HEK293 (cell line): ENCODE measurements around the gene EEF1A2.

Source experiments
- CTCF ChIA-PET: fragments of 350-600 bp; formaldehyde crosslinking; extraction: SDS; loops from one replicate; lab custom pipeline; 2021; ENCODE audit warnings: antibody characterized with exemption; lab: Yijun Ruan, JAX
- POLR2A ChIA-PET: fragments of 300-600 bp; formaldehyde crosslinking; extraction: SDS; loops from one replicate; lab custom pipeline; 2020; ENCODE audit warnings: antibody characterized with exemption, inconsistent platforms; lab: Yijun Ruan, JAX
- H3K27ac ChIP-seq: fragments of 200-500 bp; sonication (Bioruptor generic); 2 replicates; pipeline ENCODE4 v1.5.1; 2014; ENCODE audit warnings: low read depth, low read length, control low read depth, inconsistent platforms; ENCODE audit errors: extremely low read depth
- H3K36me3 ChIP-seq, 2 experiments: fragments of 200-500 bp in 1 of 2; sonication (Bioruptor generic) in 1 of 2; 1 replicate in 1 of 2; 2 replicates in 1 of 2; pipeline ENCODE4 v1.5.1; 2014 to 2017; ENCODE audit warnings: inconsistent platforms in 2 of 2, low read length in 2 of 2; ENCODE audit not compliant: control insufficient read depth in 2 of 2, insufficient read depth in 1 of 2
- H3K4me1 ChIP-seq: fragments of 200-500 bp; sonication (Bioruptor generic); 2 replicates; pipeline ENCODE4 v1.5.1; 2014; ENCODE audit warnings: mild to moderate bottlenecking, low read length, inconsistent platforms; ENCODE audit not compliant: control insufficient read depth, insufficient read depth
- H3K4me3 ChIP-seq: 2 replicates; pipeline ENCODE4 v1.5.1; 2011; ENCODE audit warnings: low read depth, mild to moderate bottlenecking, control low read depth, low read length, moderate library complexity
- H3K9me3 ChIP-seq: fragments of 200-500 bp; sonication (Bioruptor generic); 2 replicates; pipeline ENCODE4 v1.5.1; 2014; ENCODE audit warnings: low read depth, low read length, inconsistent platforms; ENCODE audit not compliant: control insufficient read depth, insufficient read depth
- EGR2 ChIP-seq: fragments of 450-650 bp; formaldehyde crosslinking; IDR thresholded peaks from 2 replicates; pipeline ENCODE4 v1.5.1; 2016; ENCODE audit warnings: low read depth, missing biosample characterization, missing genetic modification characterization
- GLI4 ChIP-seq: fragments of 450-650 bp; formaldehyde crosslinking; IDR thresholded peaks from 2 replicates; pipeline ENCODE4 v1.5.1; 2016; ENCODE audit warnings: missing biosample characterization, missing genetic modification characterization
- GLIS2 ChIP-seq: fragments of 450-650 bp; formaldehyde crosslinking; IDR thresholded peaks from 2 replicates; pipeline ENCODE4 v1.5.1; 2016; ENCODE audit warnings: missing biosample characterization, missing genetic modification characterization
- HOXA7 ChIP-seq: sonication (generic); formaldehyde crosslinking; IDR thresholded peaks from 2 replicates; pipeline ENCODE4 v1.8.1; 2022; ENCODE audit warnings: missing genetic modification reagents, borderline replicate concordance
- HOXD13 ChIP-seq: sonication (generic); formaldehyde crosslinking; IDR thresholded peaks from 2 replicates; pipeline ENCODE4 v1.8.0; 2022; ENCODE audit warnings: missing genetic modification reagents, borderline replicate concordance
- TRIM28 ChIP-seq: IDR thresholded peaks from 2 replicates; pipeline ENCODE4 v1.6.1; 2011; ENCODE audit warnings: low read length, control low read depth, borderline replicate concordance
- WT1 ChIP-seq: fragments of 450-650 bp; formaldehyde crosslinking; IDR thresholded peaks from 2 replicates; pipeline ENCODE4 v1.5.1; 2016; ENCODE audit warnings: missing biosample characterization, missing genetic modification characterization
- YY1 ChIP-seq: fragments of 450-650 bp; formaldehyde crosslinking; IDR thresholded peaks from 2 replicates; pipeline ENCODE4 v1.5.1; 2018; ENCODE audit warnings: missing biosample characterization, missing genetic modification characterization
- YY2 ChIP-seq: fragments of 450-650 bp; formaldehyde crosslinking; IDR thresholded peaks from 2 replicates; pipeline ENCODE4 v1.5.1; 2016; ENCODE audit warnings: missing biosample characterization, missing genetic modification characterization
- ZBTB1 ChIP-seq: fragments of 450-650 bp; formaldehyde crosslinking; IDR thresholded peaks from 2 replicates; pipeline ENCODE4 v1.5.1; 2016; ENCODE audit warnings: missing biosample characterization, missing genetic modification characterization
- ZBTB20 ChIP-seq: fragments of 450-650 bp; formaldehyde crosslinking; IDR thresholded peaks from 2 replicates; pipeline ENCODE4 v1.5.1; 2016; ENCODE audit warnings: missing biosample characterization, missing genetic modification characterization
- ZBTB44 ChIP-seq: fragments of 450-650 bp; IDR thresholded peaks from 2 replicates; pipeline ENCODE4 v1.5.1; 2018; ENCODE audit warnings: missing biosample characterization, mild to moderate bottlenecking, missing genetic modification characterization
- ZIC2 ChIP-seq: fragments of 450-650 bp; formaldehyde crosslinking; IDR thresholded peaks from 2 replicates; pipeline ENCODE4 v1.5.1; 2016; ENCODE audit warnings: missing biosample characterization, missing genetic modification characterization
- ZNF114 ChIP-seq: fragments of 450-650 bp; formaldehyde crosslinking; IDR thresholded peaks from 2 replicates; pipeline ENCODE4 v1.5.0; 2017; ENCODE audit warnings: missing biosample characterization, missing genetic modification characterization
- ZNF146 ChIP-seq: fragments of 450-650 bp; formaldehyde crosslinking; IDR thresholded peaks from 2 replicates; pipeline ENCODE4 v1.5.1; 2016; ENCODE audit warnings: missing biosample characterization, missing genetic modification characterization
- ZNF19 ChIP-seq: fragments of 450-650 bp; formaldehyde crosslinking; IDR thresholded peaks from 2 replicates; pipeline ENCODE4; 2016; ENCODE audit warnings: missing biosample characterization, missing genetic modification characterization, low read depth
- ZNF24 ChIP-seq: fragments of 450-650 bp; formaldehyde crosslinking; IDR thresholded peaks from 2 replicates; pipeline ENCODE4 v1.5.1; 2016; ENCODE audit warnings: missing biosample characterization, missing genetic modification characterization
- ZNF26 ChIP-seq: fragments of 450-650 bp; formaldehyde crosslinking; IDR thresholded peaks from 2 replicates; pipeline ENCODE4 v1.5.1; 2016; ENCODE audit warnings: missing biosample characterization, missing genetic modification characterization
- ZNF280C ChIP-seq: fragments of 450-650 bp; formaldehyde crosslinking; IDR thresholded peaks from 2 replicates; pipeline ENCODE4 v1.5.1; 2016; ENCODE audit warnings: missing biosample characterization, missing genetic modification characterization
- ZNF341 ChIP-seq: fragments of 450-650 bp; formaldehyde crosslinking; IDR thresholded peaks from 2 replicates; pipeline ENCODE4; 2016; ENCODE audit warnings: low read depth, missing biosample characterization, missing genetic modification characterization
- ZNF37A ChIP-seq: fragments of 450-650 bp; IDR thresholded peaks from 2 replicates; pipeline ENCODE4 v1.5.1; 2018; ENCODE audit warnings: missing biosample characterization, missing genetic modification characterization
- ZNF426 ChIP-seq: fragments of 450-650 bp; formaldehyde crosslinking; IDR thresholded peaks from 2 replicates; pipeline ENCODE4 v1.5.1; 2017; ENCODE audit warnings: missing biosample characterization, missing genetic modification characterization, mild to moderate bottlenecking, inconsistent platforms, moderate library complexity
- ZNF510 ChIP-seq: fragments of 450-650 bp; formaldehyde crosslinking; IDR thresholded peaks from 2 replicates; pipeline ENCODE4 v1.5.1; 2018; ENCODE audit warnings: mild to moderate bottlenecking, missing genetic modification characterization, missing biosample characterization; ENCODE audit not compliant: insufficient replicate concordance
- ZNF529 ChIP-seq: fragments of 450-650 bp; formaldehyde crosslinking; IDR thresholded peaks from 2 replicates; pipeline ENCODE4 v1.5.1; 2017; ENCODE audit warnings: missing genetic modification characterization, missing biosample characterization; ENCODE audit not compliant: insufficient replicate concordance
- ZNF558 ChIP-seq: fragments of 450-650 bp; formaldehyde crosslinking; IDR thresholded peaks from 2 replicates; pipeline ENCODE4 v1.5.1; 2016; ENCODE audit warnings: missing biosample characterization, missing genetic modification characterization
- ZNF585B ChIP-seq: fragments of 450-650 bp; formaldehyde crosslinking; IDR thresholded peaks from 2 replicates; pipeline ENCODE4 v1.5.1; 2016; ENCODE audit warnings: missing biosample characterization, missing genetic modification characterization
- ZNF596 ChIP-seq: fragments of 450-650 bp; IDR thresholded peaks from 2 replicates; pipeline ENCODE4 v1.5.0; 2018; ENCODE audit warnings: missing biosample characterization, mild to moderate bottlenecking, missing genetic modification characterization, moderate library complexity
- ZNF610 ChIP-seq: fragments of 450-650 bp; formaldehyde crosslinking; IDR thresholded peaks from 2 replicates; pipeline ENCODE4 v1.5.1; 2016; ENCODE audit warnings: missing biosample characterization, missing genetic modification characterization, borderline replicate concordance
- ZNF76 ChIP-seq: fragments of 450-650 bp; formaldehyde crosslinking; IDR thresholded peaks from 2 replicates; pipeline ENCODE4; 2016; ENCODE audit warnings: low read depth, missing biosample characterization, missing genetic modification characterization, borderline replicate concordance
- ZNF830 ChIP-seq: fragments of 450-650 bp; IDR thresholded peaks from 2 replicates; pipeline ENCODE4 v1.5.0; 2018; ENCODE audit warnings: missing biosample characterization, missing genetic modification characterization, low read depth, mild to moderate bottlenecking, moderate library complexity
- TF ChIP-seq, protein P1 (sequence below): fragments of 450-650 bp; formaldehyde crosslinking; IDR thresholded peaks from 2 replicates; pipeline ENCODE4 v1.5.1; 2016; ENCODE audit warnings: missing biosample characterization, missing genetic modification characterization
- TF ChIP-seq, protein P2 (sequence below): sonication (generic); formaldehyde crosslinking; IDR thresholded peaks from 2 replicates; pipeline ENCODE4 v1.8.1; 2022; ENCODE audit warnings: mild to moderate bottlenecking, moderate library complexity, missing genetic modification reagents

Gene EEF1A2

DNA sequence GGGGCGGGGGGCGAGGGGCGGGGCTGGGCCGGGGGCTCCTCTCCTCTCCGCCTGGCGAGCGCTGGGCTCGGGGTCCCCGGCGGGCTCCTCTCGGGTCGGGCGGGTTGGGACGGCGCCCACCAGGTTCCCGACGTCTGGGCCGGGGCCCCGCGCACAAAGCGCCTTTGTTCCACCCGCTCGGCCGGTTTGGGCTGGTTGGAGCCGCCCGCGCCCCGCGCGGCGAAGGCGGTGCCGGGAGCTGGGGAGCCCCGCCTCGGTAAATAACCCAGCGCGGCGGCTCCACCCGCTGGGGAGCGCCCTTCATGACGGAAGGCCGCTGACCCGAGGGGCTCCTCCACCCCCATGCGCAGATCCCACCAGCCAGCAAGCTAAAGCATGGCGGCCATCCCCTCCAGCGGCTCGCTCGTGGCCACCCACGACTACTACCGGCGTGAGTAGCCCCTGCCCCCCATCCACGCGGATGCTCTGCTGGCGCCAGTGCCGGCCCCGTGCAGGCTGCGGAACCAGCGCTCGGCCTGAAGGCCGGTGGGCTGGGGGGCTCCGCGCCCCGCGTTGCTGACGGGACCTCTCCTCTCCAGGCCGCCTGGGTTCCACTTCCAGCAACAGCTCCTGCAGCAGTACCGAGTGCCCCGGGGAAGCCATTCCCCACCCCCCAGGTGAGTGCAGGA is 22.2 kb upstream of the EEF1A2 start:
- H3K27ac ChIP-seq, result peak overlapping the region; percentile 42; the same call in 1 of the 2 replicates
- ChIA-PET CTCF (interaction anchor here (0.6 to 1.8 kb wide), 3 partner anchors 13 to 302 kb away, joined by 3 to 9 read pairs (median 3); no protein-coding TSS in a partner anchor), POLR2A (interaction anchor here (0.6 to 2.4 kb wide), 11 partner anchors 8 to 344 kb away, joined by 3 to 12 read pairs (median 5); partner anchors contain the start of genes HELZ2, PTK6 and TPD52L2)
- no peak for TF ChIP-seq ZNF37A (tag by site-specific recombination)
- no peak for TF ChIP-seq TRIM28
- TF ChIP-seq ZBTB44 (tag by site-specific recombination), result no peak
- no peak for TF ChIP-seq ZNF830 (tag by site-specific recombination)
- TF ChIP-seq ZNF24 (tag by site-specific recombination), result no peak
- TF ChIP-seq HOXA7 (CRISPR knock-in tag), result no peak
- no peak for TF ChIP-seq ZNF610 (tag by site-specific recombination)
- TF ChIP-seq ZNF76, result no peak
- no peak for TF ChIP-seq ZNF558 (tag by site-specific recombination)
- no peak for TF ChIP-seq ZNF596 (tag by site-specific recombination)
- TF ChIP-seq, protein P1, sequence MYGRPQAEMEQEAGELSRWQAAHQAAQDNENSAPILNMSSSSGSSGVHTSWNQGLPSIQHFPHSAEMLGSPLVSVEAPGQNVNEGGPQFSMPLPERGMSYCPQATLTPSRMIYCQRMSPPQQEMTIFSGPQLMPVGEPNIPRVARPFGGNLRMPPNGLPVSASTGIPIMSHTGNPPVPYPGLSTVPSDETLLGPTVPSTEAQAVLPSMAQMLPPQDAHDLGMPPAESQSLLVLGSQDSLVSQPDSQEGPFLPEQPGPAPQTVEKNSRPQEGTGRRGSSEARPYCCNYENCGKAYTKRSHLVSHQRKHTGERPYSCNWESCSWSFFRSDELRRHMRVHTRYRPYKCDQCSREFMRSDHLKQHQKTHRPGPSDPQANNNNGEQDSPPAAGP, result 0 out of 2 replicates have a peak, but pooled peaks have one; percentile 32
- no peak for TF ChIP-seq ZNF585B (tag by site-specific recombination)
- TF ChIP-seq ZBTB1, result no peak
- TF ChIP-seq EGR2 (tag by site-specific recombination), result peak; percentile 60
- no peak for TF ChIP-seq WT1 (tag by site-specific recombination)
- no peak for TF ChIP-seq ZNF26 (tag by site-specific recombination)
- no peak for TF ChIP-seq ZNF146 (tag by site-specific recombination)
- 0 out of 2 replicates have a peak, but pooled peaks have one; percentile 6 for TF ChIP-seq ZIC2 (tag by site-specific recombination)
- no peak for TF ChIP-seq ZBTB20 (tag by site-specific recombination)
- peak; percentile 73 for TF ChIP-seq YY1 (tag by site-specific recombination)
- TF ChIP-seq, protein P2, sequence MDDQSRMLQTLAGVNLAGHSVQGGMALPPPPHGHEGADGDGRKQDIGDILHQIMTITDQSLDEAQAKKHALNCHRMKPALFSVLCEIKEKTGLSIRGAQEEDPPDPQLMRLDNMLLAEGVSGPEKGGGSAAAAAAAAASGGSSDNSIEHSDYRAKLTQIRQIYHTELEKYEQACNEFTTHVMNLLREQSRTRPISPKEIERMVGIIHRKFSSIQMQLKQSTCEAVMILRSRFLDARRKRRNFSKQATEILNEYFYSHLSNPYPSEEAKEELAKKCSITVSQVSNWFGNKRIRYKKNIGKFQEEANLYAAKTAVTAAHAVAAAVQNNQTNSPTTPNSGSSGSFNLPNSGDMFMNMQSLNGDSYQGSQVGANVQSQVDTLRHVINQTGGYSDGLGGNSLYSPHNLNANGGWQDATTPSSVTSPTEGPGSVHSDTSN (CRISPR knock-in tag), result no peak
- TF ChIP-seq ZNF280C (tag by site-specific recombination), result no peak
- no peak for TF ChIP-seq HOXD13
- TF ChIP-seq GLIS2 (tag by site-specific recombination), result peak; percentile 85
- TF ChIP-seq ZNF529 (tag by site-specific recombination), result no peak
- no peak for TF ChIP-seq ZNF510 (tag by site-specific recombination)
- TF ChIP-seq ZNF114 (tag by site-specific recombination), result no peak
- no peak for TF ChIP-seq ZNF341 (tag by site-specific recombination)
- TF ChIP-seq ZNF426, result no peak
- TF ChIP-seq GLI4, result no peak
- peak; percentile 42; the same call in 1 of the 2 replicates for TF ChIP-seq YY2 (tag by site-specific recombination)
- TF ChIP-seq ZNF19 (tag by site-specific recombination), result no peak

More for the DNA sequence above, 22.2 kb upstream of the EEF1A2 start:
- Histone ChIP-seq H3K4me1 (no peaks in the 10 kb centered on the region), H3K36me3 (peaks cover 0 to 24% of the 10 kb centered on the region in 2 experiments; a peak in 1 of 3 replicates), H3K9me3 (no peaks in the 10 kb centered on the region), H3K4me3 (peak overlapping the region; percentile 71)
